KOPT-K1 (cell line): Measurements from ENCODE around the gene RAB20.

ENCODE experiments used
- H3K27ac ChIP-seq: fragments of 200-600 bp; sonication (generic); 2 replicates; pipeline ENCODE4 v1.5.1; 2016; ENCODE audit warnings: antibody characterized with exemption, mild to moderate bottlenecking, low read depth, low read length; ENCODE audit not compliant: poor library complexity, severe bottlenecking
- H3K36me3 ChIP-seq: fragments of 200-600 bp; sonication (generic); 2 replicates; pipeline ENCODE4 v1.5.1; 2017; ENCODE audit warnings: antibody characterized with exemption, mild to moderate bottlenecking, low read length, moderate library complexity; ENCODE audit not compliant: insufficient read depth
- H3K9me3 ChIP-seq: fragments of 200-600 bp; sonication (generic); 2 replicates; pipeline ENCODE4 v1.5.1; 2017; ENCODE audit warnings: antibody characterized with exemption, low read length, mild to moderate bottlenecking; ENCODE audit not compliant: insufficient read depth, poor library complexity, severe bottlenecking

The RAB20 gene

GRCh38 chr13:110474713-110475112, 86.8 kb downstream of the RAB20 start:
- Histone ChIP-seq H3K27ac (no peak overlapping the region), H3K9me3 (no peaks in the 10 kb centered on the region), H3K36me3 (no peaks in the 10 kb centered on the region)
